GM19438 (cell line): ENCODE measurements around the gene SHANK3.
"Not testable (repeated sequence)": the region's sequence is repeated elsewhere in the genome, so short reads cannot be mapped to it uniquely, and the experiment has no call there.

Experiments
- ATAC-seq: cut with Tn5 transposase; IDR thresholded peaks from one replicate; pipeline ENCODE4 v1.9.1; 2021; ENCODE audit warnings: low read depth; ENCODE audit not compliant: unreplicated experiment

The SHANK3 gene

DNA sequence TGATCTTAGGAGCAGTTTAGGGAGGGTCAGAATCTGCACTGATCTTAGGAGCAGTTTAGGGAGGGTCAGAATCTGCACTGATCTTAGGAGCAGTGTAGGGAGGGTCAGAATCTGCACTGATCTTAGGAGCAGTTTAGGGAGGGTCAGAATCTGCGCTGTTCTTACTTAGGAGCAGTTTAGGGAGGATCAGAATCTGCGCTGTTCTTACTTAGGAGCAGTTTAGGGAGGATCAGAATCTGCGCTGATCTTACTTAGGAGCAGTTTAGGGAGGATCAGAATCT is 28.9 kb upstream of the SHANK3 start:
- ATAC-seq, result not testable (repeated sequence)

DNA sequence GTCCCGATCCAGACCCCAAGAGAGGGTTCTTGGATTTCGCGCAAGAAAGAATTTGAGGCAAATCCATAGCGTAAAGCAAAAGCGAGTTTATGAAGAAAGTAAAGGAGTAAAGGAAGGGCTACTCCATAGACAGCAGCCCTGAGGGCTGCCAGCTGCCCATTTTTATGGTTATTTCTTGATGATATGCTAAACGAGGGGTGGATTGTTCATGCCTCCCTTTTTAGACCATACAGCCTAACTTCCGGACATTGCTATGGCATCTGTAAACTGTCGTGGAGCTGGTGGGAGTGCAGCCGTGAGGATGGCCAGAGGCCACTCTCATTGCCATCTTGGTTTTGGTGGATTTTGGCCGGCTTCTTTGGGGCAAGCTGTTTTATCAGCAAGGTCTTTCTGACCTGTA is 19.4 kb upstream of the SHANK3 start:
- no peak for ATAC-seq

DNA sequence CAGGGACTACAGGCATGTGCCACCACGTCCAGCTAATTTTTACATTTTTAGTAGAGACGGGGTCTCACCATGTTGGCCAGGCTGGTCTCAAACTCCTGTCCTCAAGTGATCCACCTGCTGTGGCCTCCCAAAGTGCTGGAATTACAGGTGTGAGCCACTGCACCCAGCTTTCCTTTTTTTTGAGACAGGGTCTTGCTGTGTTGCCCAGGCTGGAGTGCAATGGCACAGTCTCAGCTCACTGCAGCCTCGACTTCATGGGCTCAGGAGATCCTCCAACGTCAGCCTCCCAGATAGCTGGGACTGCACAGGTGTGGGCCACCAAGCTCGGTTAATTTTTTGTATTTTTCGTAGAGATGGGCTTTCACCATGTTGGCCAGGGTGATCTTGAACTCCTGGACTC is 18.0 kb upstream of the SHANK3 start:
- ATAC-seq, result not testable (repeated sequence)

DNA sequence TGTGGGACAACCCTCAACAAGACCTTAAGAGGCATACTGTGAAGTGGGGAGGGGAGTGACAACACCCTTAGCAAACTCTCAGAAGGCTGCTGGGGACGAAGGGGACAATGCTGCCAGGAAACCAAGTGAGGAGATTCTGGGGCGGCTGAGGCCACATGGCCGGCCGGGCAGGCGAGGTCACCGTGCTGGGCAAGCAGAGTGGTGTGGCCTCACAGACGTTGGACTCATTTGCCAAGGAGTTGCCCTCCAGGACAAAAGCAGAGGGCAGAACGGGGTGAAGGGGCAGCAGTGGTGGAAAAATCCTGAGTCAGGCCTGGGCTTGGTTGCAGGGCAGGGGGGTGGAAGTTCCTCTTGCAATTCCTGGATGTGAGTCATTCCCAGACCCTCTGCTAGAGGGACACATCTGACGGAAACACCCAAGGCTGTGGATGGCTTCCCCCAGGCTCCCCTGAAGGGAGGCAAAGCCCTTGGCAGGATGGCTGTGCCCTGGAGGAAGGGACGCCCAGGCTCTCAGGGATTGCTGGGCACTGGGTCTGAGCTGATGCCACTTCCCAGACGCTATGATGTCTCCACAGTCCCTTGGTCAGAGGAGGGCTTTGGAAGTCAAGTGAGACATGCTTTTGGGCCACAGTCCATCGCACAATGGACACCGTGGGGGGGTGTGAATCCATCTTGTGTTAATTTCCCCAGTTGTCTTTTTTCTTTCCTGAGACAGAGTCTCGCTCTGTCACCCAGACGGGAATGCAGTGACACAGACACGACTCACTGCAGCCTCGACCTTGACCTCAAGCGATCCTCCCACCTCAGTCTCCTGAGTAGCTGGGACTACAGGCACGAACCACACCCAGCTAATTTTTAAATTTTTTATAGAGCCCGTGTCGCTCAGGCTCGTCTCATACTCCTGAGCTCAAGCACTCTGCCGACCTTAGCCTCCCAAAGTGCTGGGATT is 16.2 kb upstream of the SHANK3 start:
- no peak for ATAC-seq

DNA sequence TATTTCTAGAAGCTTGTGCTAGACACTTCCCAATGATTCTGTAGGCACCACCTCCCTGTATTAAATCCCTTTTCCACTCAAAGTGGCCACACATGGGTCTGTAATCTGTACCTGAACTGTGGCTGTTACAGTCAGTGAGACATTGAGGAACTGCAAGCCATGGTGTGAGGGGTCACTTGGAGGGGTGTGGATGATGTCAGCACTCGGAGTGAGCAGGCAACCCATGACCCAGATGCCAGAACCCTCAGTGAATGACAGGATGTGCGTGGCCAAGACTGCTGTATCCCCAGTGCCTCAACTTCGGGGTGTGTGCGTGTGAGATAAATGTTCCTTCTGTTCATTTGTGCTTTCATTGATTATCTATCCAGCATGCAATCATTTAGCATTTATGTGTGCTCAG is 14.7 kb upstream of the SHANK3 start:
- no peak for ATAC-seq

DNA sequence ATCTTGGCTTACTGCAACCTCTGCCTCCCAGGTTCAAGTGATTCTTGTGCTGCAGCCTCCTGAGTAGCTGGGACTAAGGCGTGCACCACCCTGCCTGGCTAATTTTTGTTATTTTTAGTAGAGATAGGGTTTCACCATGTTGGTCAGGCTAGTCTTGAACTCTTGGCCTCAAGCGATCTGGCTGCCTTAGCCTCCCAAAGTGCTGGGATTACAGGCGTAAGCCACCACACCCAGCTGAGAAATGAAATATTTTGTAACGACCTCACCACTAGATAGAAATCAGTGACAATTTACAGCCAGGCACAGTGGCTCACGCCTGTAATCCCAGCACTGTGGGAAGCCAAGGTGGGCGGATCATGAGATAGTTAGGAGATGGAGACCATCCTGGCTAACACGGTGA is 12.9 kb upstream of the SHANK3 start:
- not testable (repeated sequence) for ATAC-seq

DNA sequence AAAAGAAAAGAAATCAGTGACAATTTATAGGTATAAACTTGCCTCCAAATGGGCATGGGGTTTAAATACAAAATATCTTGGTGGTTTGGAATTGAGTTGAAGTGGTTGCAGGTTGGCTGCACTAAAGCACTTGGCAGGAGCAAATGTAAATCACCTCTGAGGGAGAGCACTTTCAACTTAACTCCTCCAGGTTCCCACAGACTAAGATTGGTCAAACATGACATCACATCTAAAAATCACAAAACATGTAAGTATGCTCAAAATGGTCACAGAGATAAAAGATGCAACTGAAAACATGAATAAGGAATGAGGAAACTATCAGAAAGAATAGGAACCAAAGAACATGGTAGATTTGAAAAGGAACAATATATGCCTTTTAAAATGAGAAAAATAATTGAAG is 12.3 kb upstream of the SHANK3 start:
- no peak for ATAC-seq

DNA sequence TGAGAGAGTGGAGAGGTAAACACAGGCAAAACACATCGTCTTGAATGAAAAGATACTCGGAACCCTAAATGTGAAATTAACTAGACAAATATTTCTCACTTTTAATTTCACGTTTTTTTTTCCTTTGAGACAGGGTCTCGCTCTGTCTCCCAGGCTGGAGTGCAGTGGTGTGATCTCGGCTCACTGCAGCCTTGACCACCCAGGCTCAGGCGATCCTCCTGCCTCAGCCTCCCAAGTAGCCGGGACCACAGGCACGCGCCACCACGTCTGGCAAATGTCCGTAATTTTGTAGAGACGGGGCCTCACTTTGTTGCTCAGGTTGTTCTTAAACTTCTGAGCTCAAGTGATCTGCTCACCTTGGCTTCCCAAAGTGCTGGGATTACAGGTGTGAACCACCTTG is 7.4 kb upstream of the SHANK3 start:
- ATAC-seq, result no peak

DNA sequence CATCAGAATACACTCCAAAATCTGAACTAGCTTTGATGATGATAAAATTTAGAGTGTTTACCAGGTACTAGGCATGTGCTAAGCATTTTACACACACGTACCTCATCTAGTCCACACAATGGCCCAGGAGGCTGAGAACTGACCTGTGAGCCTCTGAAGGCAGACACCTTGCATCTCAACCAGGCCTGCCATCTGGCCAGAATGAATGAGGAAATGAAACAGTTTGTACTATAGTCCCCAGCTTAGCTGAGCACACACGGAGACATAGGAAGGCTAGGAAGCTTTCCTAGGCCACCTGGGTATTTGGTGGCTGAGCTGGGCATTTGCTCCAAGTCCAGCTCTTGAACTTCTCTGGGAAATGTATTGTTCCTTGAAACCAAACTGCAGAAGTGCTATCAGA is 6.9 kb upstream of the SHANK3 start:
- no peak for ATAC-seq

DNA sequence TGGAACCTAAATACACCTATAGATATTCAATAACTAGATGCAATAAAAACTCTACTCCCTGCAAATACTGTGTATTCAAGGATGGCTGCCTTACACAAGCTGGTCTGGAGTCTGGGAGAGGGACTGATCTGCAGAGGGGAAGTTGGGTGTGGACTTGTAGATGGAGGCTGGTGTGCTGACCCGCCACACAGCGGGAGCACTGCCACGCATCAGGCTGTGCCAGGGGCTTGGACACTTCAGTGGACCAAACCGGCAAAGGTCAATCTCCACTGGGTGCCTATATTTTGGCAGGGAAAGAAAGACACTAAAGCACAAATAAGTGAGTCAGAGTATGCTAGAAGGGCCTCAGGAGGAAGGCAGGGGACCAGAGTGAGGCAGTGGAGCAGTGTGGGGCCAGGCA is 2.1 kb upstream of the SHANK3 start:
- ATAC-seq, result no peak

DNA sequence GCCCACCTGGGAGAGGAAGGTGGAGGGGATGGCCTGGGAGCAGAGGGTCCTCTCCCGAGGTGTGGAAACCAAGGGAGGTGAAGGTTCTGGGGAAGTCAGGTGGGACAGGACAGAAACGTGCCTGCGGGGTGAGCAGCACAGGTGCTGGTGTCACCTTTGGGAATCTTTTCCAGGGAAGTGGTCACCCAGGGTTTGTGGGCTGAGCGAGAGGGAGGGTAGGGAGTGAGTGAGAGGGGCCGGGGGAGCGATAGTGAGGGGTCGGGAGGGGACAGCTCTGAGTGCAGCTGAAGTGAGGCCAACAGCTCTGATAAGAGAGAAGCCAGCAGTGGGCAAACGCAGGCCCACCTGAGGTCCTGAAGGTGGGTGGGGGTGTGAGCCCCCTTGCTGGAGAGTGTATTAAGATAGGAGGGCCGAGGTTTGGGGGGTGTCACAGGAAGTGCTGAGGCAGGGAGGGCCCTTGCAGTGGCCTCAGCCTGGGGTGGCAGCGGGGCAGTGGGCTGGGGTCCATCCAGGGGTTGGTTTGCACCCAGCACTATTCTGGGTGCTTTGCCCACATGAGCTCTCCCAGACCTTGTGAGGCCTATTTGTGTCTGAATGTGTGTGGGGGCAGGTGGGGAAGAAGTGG is 1.6 kb upstream of the SHANK3 start:
- no peak for ATAC-seq

DNA sequence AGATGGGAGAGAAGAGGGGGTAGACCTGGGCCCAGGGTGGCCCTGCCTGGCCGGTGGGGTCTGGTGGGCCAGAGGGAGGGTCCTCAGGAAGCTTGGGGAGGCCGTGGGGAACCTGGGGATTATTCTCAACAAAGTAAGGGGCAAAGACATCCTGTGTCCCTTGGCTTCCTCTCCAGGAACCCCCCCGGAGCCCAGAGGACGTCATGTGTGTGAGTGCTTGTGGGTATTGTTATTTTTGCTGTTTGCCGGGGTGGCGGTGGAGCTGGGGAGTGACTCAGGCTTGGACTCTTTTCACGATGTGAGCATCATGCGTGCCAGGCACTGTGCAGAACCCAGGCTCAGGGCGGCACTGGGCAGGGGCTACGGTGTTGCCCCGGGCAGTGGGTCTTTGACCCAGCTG is 982 bp upstream of the SHANK3 start:
- no peak for ATAC-seq

DNA sequence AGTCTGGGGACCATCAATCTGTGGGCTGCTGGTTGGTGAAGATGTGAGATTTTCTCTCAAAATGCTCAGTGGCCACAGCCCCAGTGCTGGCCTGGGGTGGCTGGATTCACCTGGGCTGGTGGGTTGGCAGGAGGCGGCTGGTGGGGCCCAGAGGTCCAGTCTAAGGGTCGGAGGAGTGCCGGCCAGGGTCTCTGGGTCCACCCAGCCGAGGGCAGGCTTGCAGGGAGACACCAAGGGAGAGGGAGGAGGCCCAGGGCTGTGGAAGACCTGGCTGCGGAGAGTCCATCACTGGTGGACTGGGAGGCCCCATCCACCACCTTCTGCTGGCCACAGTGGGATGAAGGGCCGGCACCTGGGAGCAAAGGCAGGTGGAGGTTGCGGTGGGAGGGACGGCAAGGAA is 582 bp upstream of the SHANK3 start:
- no peak for ATAC-seq

DNA sequence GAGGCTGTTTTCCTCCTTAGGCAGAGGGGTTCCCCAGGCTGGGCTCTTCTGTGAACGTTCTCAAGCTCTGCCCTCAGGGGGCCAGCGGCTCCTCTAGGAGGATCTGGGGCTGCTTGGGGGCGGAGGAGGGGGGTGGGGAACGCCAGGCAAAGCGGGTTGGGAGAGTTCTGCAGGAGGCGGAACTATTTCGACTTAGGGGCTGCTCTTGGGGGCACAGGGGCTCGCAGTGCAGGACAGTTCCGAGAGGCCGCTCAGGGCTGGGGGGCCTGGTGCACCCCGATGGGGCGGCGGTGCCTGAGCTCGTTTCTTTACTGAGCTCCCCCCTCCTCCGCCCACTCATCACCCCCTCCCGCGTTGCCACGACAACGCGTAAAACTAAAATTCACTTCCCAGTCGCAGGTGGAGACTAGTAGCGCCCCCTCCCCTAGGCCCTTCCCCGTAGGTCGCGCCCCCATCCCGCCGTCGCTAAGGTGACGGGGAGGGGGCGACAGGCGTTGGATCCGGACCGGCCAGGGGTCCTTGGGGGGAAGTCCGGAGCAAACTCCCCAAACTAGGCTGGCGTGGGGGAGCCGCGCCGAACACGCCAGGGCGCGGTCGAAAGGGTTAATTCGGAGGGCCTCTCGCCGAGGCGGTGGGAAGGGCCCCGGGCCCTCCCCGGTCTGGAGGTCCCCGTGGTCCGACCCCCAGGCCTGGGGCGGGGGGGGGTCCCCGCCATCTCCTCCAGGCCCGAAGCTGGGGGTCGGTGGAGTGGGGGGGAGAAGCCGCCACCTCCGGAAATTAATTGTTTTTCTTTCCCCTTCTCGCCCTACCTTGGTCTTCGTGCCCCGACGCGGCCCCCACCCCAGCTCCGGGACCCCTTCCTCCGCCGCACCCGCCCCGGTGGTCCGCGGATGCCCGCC is 857 bp downstream of the SHANK3 start:
- no peak for ATAC-seq

DNA sequence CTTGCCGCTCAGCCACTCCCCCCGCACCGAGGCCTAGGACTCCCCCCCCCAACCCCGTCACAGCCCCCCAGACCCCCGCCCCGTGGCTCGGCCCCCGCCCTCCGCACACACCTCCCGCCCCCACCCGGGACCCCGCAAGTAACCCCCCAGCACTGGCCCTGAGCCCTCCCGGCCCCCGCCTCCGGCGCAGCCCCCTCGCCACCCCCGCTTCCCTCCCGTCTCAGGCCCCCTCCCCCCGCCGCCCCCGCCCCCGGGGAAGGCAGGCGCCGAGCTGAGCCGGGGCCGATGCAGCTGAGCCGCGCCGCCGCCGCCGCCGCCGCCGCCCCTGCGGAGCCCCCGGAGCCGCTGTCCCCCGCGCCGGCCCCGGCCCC is 1.5 kb downstream of the SHANK3 start:
- ATAC-seq, result no peak

DNA sequence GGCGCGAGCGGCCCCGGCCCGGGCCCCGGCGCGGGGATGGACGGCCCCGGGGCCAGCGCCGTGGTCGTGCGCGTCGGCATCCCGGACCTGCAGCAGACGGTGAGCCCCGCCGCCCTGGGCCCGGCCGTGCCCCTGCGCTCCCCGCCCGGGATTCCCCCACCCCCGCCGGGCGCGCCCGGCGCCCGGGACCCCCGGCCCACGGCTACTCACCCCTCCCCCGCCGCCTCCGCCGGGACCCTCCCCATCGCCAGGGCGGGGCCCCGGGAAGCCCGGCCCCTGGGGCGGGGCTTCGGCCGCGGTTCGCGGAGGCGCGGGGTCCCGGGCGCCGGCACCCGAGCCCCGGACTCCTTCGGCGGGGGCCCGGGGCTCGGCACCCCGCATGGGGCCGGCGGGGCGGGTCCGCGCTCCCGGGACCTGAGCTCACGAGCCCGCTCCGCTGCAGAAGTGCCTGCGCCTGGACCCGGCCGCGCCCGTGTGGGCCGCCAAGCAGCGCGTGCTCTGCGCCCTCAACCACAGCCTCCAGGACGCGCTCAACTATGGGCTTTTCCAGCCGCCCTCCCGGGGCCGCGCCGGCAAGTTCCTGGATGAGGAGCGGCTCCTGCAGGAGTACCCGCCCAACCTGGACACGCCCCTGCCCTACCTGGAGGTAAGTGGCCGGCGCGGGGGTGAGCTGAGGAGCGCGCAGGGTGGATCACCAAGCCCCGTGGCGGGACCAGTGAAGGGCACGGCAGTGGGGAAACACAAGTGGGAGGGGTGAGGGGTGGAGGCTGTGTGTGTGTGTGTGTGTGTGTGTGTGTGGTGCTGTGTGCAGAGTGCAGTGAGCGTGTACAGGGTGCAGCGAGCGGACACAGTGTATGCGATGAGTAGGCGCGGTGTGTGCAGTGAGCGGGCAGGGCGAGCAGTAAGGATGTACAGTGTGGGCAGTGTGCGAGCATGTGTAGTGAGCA is 2.3 kb downstream of the SHANK3 start:
- ATAC-seq, result no peak

DNA sequence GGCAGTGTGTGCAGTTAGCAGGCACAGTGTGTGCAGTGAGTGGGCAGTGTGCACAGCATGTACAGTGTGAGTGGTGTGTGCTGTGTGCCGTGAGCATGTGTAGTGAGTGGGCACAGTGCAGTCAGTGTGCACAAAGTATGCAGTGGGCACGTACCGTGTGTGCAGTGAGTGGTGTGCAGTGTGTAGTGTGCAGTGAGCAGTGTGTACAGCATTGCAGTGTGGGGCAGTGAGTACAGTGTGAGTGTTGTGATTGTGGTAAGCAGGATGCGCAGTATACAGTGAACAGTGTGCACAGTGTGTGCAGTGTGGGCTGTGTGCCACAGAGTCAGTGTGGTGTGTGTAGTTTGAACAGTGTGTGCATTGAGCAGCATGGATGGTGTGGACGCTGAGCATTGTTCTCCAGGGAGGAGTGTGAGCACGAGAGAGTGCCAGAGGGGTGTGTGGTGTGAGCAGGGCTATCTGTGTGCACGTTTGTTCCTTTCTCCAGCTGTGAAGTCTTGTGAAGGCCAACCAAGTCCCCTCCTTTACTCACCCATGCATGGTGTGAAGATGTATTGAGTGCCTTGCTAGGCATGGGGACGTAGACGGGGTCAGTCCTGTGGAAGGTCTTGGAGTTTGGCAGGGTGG is 3.0 kb downstream of the SHANK3 start:
- no peak for ATAC-seq

DNA sequence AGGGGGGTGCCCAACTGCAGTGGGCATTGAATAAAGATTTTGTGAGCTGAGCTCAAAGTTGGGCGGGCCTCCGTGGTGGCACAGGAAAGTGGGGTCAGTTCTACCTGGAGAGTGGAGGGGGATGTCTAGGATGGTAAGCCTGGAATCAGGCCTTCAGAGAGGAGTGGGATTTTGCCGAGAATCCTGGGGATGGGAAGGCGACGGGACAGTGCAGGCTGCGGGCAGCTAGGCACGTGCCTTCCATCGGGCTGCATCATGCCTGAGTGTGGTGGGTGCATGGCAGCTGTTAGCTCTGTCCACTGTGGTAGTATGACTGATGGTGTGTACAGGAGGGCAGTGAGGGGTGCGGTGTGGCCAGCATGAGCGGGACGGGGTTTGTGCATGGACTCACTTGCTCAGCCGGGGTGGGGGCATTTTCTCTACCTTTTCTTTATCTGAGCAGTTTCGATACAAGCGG is 3.6 kb downstream of the SHANK3 start:
- ATAC-seq, result no peak

DNA sequence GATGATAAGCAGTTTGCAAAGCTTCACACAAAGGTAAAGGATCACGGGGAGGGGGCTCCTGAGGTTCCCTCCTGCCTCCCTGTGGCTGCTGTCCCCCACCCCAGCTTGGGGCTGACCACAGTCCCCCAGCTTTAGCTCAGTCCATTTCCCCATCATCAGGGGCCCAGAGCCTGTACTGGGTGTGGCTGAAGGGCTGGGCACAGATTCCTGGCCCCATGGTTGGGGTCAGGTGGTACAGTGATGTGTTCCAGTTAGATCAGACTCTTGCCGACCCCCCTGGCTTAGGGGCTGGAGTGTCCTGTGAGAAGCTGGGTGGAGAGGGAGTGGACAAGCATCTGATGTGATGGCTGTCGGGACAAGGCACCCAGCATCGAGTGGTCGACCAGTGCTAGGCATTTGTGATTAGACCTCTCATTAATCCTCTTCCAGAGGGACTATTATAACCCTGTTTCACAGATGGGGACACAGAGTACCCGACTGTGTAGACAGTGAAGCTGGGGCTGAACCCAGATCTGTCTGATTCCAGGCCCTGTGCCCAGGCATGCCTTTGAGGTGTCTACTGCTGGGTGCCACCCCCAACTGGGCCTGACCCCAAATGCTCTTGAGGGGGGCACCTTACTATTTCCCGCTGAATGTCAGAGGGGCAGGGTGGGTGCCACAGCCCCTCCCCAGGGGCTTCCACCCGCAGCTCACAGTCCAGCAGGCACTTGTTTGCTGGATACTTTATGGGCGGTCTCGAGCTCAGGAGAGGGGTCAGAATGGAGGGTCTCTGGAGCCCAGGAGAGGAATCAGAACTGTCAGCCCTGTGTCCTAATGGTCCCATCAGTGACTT is 4.3 kb downstream of the SHANK3 start:
- no peak for ATAC-seq
